Endothelial cell of umbilical vein (primary cell): ENCODE results near the gene IQCC. TPM values are rescaled to one million over a fixed set of nuclear protein-coding genes. Genes with fewer than 3 reads are reported as not detected.

Experiments
- BruUV-seq: library from RNA; stranded (reverse); fragments of 400-500 nt; replicated peaks from 2 replicates; lab custom pipeline; 2021; lab: Mats Ljungman, UMichigan
- CTCF ChIA-PET: fragments of 300-600, 350-600 bp; sonication (Branson Sonifier 250); formaldehyde crosslinking; loops from one replicate; lab custom pipeline; 2021; ENCODE audit warnings: antibody characterized with exemption, inconsistent platforms; lab: Charles Lee
- POLR2A ChIA-PET: fragments of 300-600, 350-600 bp; sonication (Branson Sonifier 250); formaldehyde crosslinking; loops from one replicate; lab custom pipeline; 2021; ENCODE audit warnings: antibody characterized with exemption, inconsistent platforms; lab: Charles Lee
- DNase-seq: peaks from one replicate; pipeline ENCODE4 v3.0.0-alpha.2; 2011; ENCODE audit warnings: low read depth, low spot score
- FAIRE-seq: peaks from 2 replicates; lab custom pipeline; 2011; peaks lifted over from hg19 to GRCh38; lab: Jason Lieb, UNC
- H2AFZ ChIP-seq: 2 replicates; pipeline ENCODE4 v1.6.0; 2012; ENCODE audit warnings: low read depth, low read length, control low read depth, inconsistent platforms
- H3K27ac ChIP-seq: 2 replicates; pipeline ENCODE4 v1.5.1; 2011; ENCODE audit warnings: low read depth, mild to moderate bottlenecking, control low read depth, low read length, moderate library complexity; ENCODE audit not compliant: insufficient read depth
- H3K27me3 ChIP-seq, 2 experiments: 2 replicates each; pipeline versions ENCODE4 v1.6.0 to v1.6.1; 2011; ENCODE audit warnings: low read length in 2 of 2, mixed read lengths in 1 of 2; ENCODE audit not compliant: control insufficient read depth in 2 of 2, insufficient read depth in 2 of 2
- H3K36me3 ChIP-seq, 2 experiments: 2 replicates in 1 of 2; 3 replicates in 1 of 2; pipeline ENCODE4 v1.5.1; 2011; ENCODE audit warnings: low read length in 2 of 2, mild to moderate bottlenecking in 1 of 2, moderate library complexity in 1 of 2; ENCODE audit not compliant: control insufficient read depth in 2 of 2, insufficient read depth in 2 of 2; ENCODE audit errors: extremely low read depth in 1 of 2
- H3K4me1 ChIP-seq: 3 replicates; pipeline ENCODE4 v1.5.1; 2011; ENCODE audit warnings: mild to moderate bottlenecking, low read length; ENCODE audit not compliant: control insufficient read depth, insufficient read depth; ENCODE audit errors: extremely low read depth
- H3K4me2 ChIP-seq: 2 replicates; pipeline ENCODE4 v1.6.1; 2011; ENCODE audit warnings: low read length, control low read depth, mixed read lengths; ENCODE audit not compliant: insufficient read depth
- H3K4me3 ChIP-seq, 3 experiments: fragments of 200-600 bp in 1 of 3; sonication (generic), shearing (Covaris generic) in 1 of 3; replicated peaks in 1 of 3; 2 replicates each; pipeline ENCODE4 v1.5.1; 2011 to 2016; ENCODE audit warnings: control low read depth in 3 of 3, low read length in 3 of 3, mild to moderate bottlenecking in 2 of 3, inconsistent platforms in 1 of 3, low read depth in 1 of 3, moderate library complexity in 1 of 3; ENCODE audit not compliant: insufficient read depth in 1 of 3
- H3K79me2 ChIP-seq: 2 replicates; pipeline ENCODE4 v1.6.0; 2012; ENCODE audit warnings: low read length, inconsistent platforms; ENCODE audit not compliant: control insufficient read depth, insufficient read depth
- H3K9ac ChIP-seq: replicated peaks from 2 replicates; pipeline ENCODE3; 2011; ENCODE audit warnings: low read length, control low read depth; ENCODE audit not compliant: insufficient read depth; ENCODE audit errors: extremely low read depth
- H3K9me1 ChIP-seq: replicated peaks from 3 replicates; pipeline ENCODE4 v1.6.0; 2011; ENCODE audit warnings: mild to moderate bottlenecking, low read length; ENCODE audit not compliant: control insufficient read depth, insufficient read depth; ENCODE audit errors: extremely low read depth
- H3K9me3 ChIP-seq: replicated peaks from 2 replicates; pipeline ENCODE4 v1.5.1; 2012; ENCODE audit warnings: low read length, inconsistent platforms; ENCODE audit not compliant: control insufficient read depth, insufficient read depth
- H4K20me1 ChIP-seq: replicated peaks from 2 replicates; pipeline ENCODE3; 2011; ENCODE audit warnings: mild to moderate bottlenecking, low read length; ENCODE audit not compliant: control insufficient read depth, insufficient read depth; ENCODE audit errors: extremely low read depth
- EZH2 ChIP-seq: IDR thresholded peaks from 2 replicates; pipeline ENCODE4 v1.6.1; 2012; ENCODE audit warnings: borderline replicate concordance, low read depth, mild to moderate bottlenecking, moderate library complexity, low read length, inconsistent platforms; ENCODE audit not compliant: severe bottlenecking
- FOS ChIP-seq: IDR thresholded peaks from 2 replicates; pipeline ENCODE4 v1.6.1; 2011; ENCODE audit warnings: mild to moderate bottlenecking, low read length, moderate library complexity, borderline replicate concordance; ENCODE audit not compliant: insufficient read depth
- GATA2 ChIP-seq: IDR thresholded peaks from 2 replicates; pipeline ENCODE4 v1.7.0; 2011; ENCODE audit warnings: low read depth, mild to moderate bottlenecking, moderate library complexity, mixed read lengths, low read length; ENCODE audit not compliant: insufficient read length, insufficient read depth
- JUN ChIP-seq: IDR thresholded peaks from 2 replicates; pipeline ENCODE4 v1.6.1; 2011; ENCODE audit warnings: borderline replicate concordance, low read depth; ENCODE audit not compliant: insufficient read length, insufficient read depth
- POLR2A ChIP-seq: IDR thresholded peaks from 2 replicates; pipeline ENCODE4 v1.6.1; 2012; ENCODE audit warnings: low read depth, mild to moderate bottlenecking, control low read depth, low read length
- POLR2AphosphoS5 ChIP-seq: IDR thresholded peaks from 2 replicates; pipeline ENCODE4 v1.6.1; 2012; ENCODE audit warnings: low read depth, mild to moderate bottlenecking, control low read depth, low read length, moderate library complexity; ENCODE audit not compliant: insufficient read depth
- dilution Hi-C: fragments of 300-500 bp; cut with MboI; formaldehyde crosslinking; loops from one replicate; pipeline ENCODE4 v1.15.0; 2019; ENCODE audit warnings: low sequenced_read_pairs; ENCODE audit not compliant: extremely low pct_ligation_motif_present
- intact Hi-C: fragments of 100-400 bp; cut with micrococcal nuclease; formaldehyde crosslinking; loops from one replicate; pipeline ENCODE4 v1.10.0; 2022
- polyA plus RNA-seq, 4 experiments: library from polyadenylated mRNA; depleted of rRNA in 3 of 4; stranded (reverse) in 3 of 4; unstranded in 1 of 4; fragments of >200 nt; gene quantifications; 2 replicates each; pipeline versions ENCODE4 v1.2.1 to v1.2.3, GENCODE V29; 2011 to 2012; ENCODE audit warnings: missing spikeins in 1 of 4
- total RNA-seq: library from RNA; stranded (reverse); gene quantifications from 2 replicates; pipeline ENCODE4 v1.2.3, GENCODE V29; 2021
- TF ChIP-seq, protein P1 (sequence below), 2 donors: IDR thresholded peaks; 1 replicate in 1 of 2; 2 replicates in 1 of 2; pipeline ENCODE4 v1.5.1; 2011; ENCODE audit warnings: low read length in 2 of 2, mild to moderate bottlenecking in 2 of 2, moderate library complexity in 2 of 2, control low read depth in 1 of 2, inconsistent platforms in 1 of 2, low read depth in 1 of 2; ENCODE audit not compliant: insufficient read depth in 1 of 2; ENCODE audit errors: extremely low read depth in 1 of 2

IQCC gene
- total and polyA plus RNA-seq, 2 donors (not counting 3 experiments of a cell fraction or from before 2014, with no cell fraction given): 1.1 to 1.8 TPM

DNA sequence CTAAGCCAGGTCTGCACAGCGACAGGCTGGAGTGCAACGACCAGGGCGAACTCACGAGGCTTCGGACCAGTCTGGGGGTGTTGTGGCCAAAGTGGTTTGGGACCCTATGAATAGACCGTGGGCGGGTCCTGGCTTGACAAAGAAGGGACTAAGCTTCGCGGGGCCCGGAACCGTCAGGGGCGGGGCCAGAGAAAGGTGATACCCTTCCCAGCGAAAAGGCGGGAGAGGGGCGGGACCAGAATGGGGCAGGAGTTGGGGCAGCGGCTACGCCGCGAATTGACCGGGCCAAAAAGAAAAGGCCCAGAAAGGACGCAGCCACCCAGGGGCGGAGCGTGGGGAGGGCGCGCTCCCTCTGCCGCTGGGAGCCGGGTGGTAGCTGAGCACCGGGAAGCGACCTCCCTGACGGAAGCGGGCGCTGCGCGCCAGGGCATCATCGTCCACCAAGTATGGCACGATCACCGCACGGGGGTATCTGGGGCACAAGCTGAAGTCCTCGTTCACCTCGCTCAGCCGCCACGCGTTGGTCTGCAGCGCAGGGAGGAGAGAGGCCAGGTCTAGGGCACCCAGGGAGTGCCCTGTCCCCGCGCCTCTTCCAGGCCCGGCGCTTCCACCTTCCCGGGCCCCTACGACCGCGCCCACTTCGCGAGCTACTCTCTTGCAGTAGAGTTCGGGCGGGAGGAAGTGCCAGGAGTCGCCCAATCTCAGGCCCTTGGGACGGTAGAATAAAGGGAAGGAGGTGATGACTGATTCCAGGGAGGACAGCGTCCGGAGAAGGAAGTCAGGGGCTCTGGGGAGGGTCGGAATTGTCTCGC, 34.9 kb downstream of the IQCC start:
- Histone ChIP-seq H3K27ac (peak overlapping the region; percentile 70), H3K9me3 (no peaks in the 10 kb centered on the region), H3K79me2 (no peaks in the 10 kb centered on the region), H3K4me1 (peaks cover 32% of the 10 kb centered on the region), H3K27me3 (no peaks in the 10 kb centered on the region), H2AFZ (peak overlapping the region; percentile 95), H3K4me3 (peak overlapping the region; percentile 50 to 81 (median 76)), H3K9ac (peak overlapping the region; percentile 68), H3K9me1 (no peaks in the 10 kb centered on the region), H3K4me2 (peak overlapping the region; percentile 88), H4K20me1 (no peaks in the 10 kb centered on the region), H3K36me3 (no peaks in the 10 kb centered on the region)
- no TSS peak for BruUV-seq
- dilution Hi-C loops (no loop called here), intact Hi-C loops (loop anchor here (2.0 kb wide), 2 partner anchors 18 to 52 kb away; partner anchors contain the start of genes EIF3I, HDAC1 and TMEM234)
- POLR2A ChIA-PET: interaction anchor here (1.2 to 3.2 kb wide), 6 partner anchors 10 to 101 kb away, joined by 3 to 25 read pairs (median 4); partner anchors contain the start of gene MARCKSL1
- CTCF ChIA-PET: interaction anchor here (0.6 to 8.4 kb wide), 20 partner anchors 9 to 112 kb away, joined by 3 to 73 read pairs (median 4); partner anchors contain the start of genes EIF3I, FAM167B, HDAC1 and LCK
- peak; percentile 19 for TF ChIP-seq POLR2AphosphoS5
- TF ChIP-seq, protein P1, sequence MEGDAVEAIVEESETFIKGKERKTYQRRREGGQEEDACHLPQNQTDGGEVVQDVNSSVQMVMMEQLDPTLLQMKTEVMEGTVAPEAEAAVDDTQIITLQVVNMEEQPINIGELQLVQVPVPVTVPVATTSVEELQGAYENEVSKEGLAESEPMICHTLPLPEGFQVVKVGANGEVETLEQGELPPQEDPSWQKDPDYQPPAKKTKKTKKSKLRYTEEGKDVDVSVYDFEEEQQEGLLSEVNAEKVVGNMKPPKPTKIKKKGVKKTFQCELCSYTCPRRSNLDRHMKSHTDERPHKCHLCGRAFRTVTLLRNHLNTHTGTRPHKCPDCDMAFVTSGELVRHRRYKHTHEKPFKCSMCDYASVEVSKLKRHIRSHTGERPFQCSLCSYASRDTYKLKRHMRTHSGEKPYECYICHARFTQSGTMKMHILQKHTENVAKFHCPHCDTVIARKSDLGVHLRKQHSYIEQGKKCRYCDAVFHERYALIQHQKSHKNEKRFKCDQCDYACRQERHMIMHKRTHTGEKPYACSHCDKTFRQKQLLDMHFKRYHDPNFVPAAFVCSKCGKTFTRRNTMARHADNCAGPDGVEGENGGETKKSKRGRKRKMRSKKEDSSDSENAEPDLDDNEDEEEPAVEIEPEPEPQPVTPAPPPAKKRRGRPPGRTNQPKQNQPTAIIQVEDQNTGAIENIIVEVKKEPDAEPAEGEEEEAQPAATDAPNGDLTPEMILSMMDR (IDR thresholded peaks at IDR 0.05; ENCODE audit: extremely low read depth in 1 of 2, insufficient read depth in 1 of 2, low read depth in 1 of 2, low read length in 2 of 2): peak in 1 of 2 donors; percentile 36
- TF ChIP-seq FOS: no peak
- TF ChIP-seq EZH2: no peak
- TF ChIP-seq POLR2A: peak; percentile 58
- TF ChIP-seq JUN: no peak
- no peak for TF ChIP-seq GATA2
- FAIRE-seq (peak; percentile 73), DNase-seq (peak; percentile 35)
